Loucy (cell line): ENCODE results near the gene ESYT3.

Experiments used
- H2AFZ ChIP-seq: fragments of 200-600 bp; sonication (generic); 2 replicates; pipeline ENCODE4 v1.6.0; 2016; ENCODE audit warnings: antibody characterized with exemption, mild to moderate bottlenecking, low read length, moderate library complexity
- H3F3A ChIP-seq: fragments of 200-600 bp; 2 replicates; pipeline ENCODE4 v1.6.0; 2016; ENCODE audit warnings: antibody characterized with exemption, low read depth, mild to moderate bottlenecking
- H3K27me3 ChIP-seq: fragments of 200-600 bp; sonication (generic); 2 replicates; pipeline ENCODE4 v1.6.1; 2014; ENCODE audit warnings: low read length, mild to moderate bottlenecking; ENCODE audit not compliant: insufficient read depth, poor library complexity, severe bottlenecking
- H3K36me3 ChIP-seq: fragments of 200-600 bp; sonication (generic); 2 replicates; pipeline ENCODE4 v1.6.1; 2016; ENCODE audit warnings: low read length; ENCODE audit not compliant: insufficient read depth
- H3K4me1 ChIP-seq: fragments of 200-600 bp; sonication (generic); 2 replicates; pipeline ENCODE4 v1.5.1; 2014; ENCODE audit warnings: low read length, mild to moderate bottlenecking; ENCODE audit not compliant: insufficient read depth, poor library complexity, severe bottlenecking
- H3K4me2 ChIP-seq: fragments of 200-600 bp; sonication (generic); 2 replicates; pipeline ENCODE4 v1.6.0; 2014; ENCODE audit warnings: antibody characterized with exemption, low read length, low read depth, mild to moderate bottlenecking; ENCODE audit not compliant: poor library complexity, severe bottlenecking
- H3K4me3 ChIP-seq: fragments of 200-600 bp; sonication (generic); 2 replicates; pipeline ENCODE4 v1.5.1; 2014; ENCODE audit warnings: low read length, mild to moderate bottlenecking, mixed read lengths; ENCODE audit not compliant: poor library complexity, severe bottlenecking
- H3K79me2 ChIP-seq: fragments of 200-600 bp; sonication (generic); 2 replicates; pipeline ENCODE4 v1.6.1; 2014; ENCODE audit warnings: low read length; ENCODE audit not compliant: insufficient read depth
- H3K9ac ChIP-seq: fragments of 200-600 bp; sonication (generic); 2 replicates; pipeline ENCODE4 v1.6.0; 2014; ENCODE audit warnings: mild to moderate bottlenecking, low read depth, low read length, moderate library complexity; ENCODE audit not compliant: poor library complexity, severe bottlenecking
- H3K9me2 ChIP-seq: fragments of 200-600 bp; sonication (generic); replicated peaks from 2 replicates; pipeline ENCODE4 v1.6.1; 2016; ENCODE audit warnings: low read depth, low read length, mixed read lengths
- H3K9me3 ChIP-seq: fragments of 200-600 bp; sonication (generic); 2 replicates; pipeline ENCODE4 v1.6.1; 2014; ENCODE audit warnings: mild to moderate bottlenecking, antibody characterized with exemption, low read length, low read depth; ENCODE audit not compliant: insufficient read depth
- H4K20me1 ChIP-seq: fragments of 200-600 bp; sonication (generic); 2 replicates; pipeline ENCODE4 v1.6.0; 2014; ENCODE audit warnings: antibody characterized with exemption, low read length, mild to moderate bottlenecking; ENCODE audit not compliant: insufficient read depth, poor library complexity, severe bottlenecking
- EZH2phosphoT487 ChIP-seq: fragments of 200-600 bp; IDR thresholded peaks from 2 replicates; pipeline ENCODE4 v1.6.1; 2018; ENCODE audit warnings: antibody characterized with exemption, mild to moderate bottlenecking, moderate library complexity, borderline replicate concordance
- TF ChIP-seq, protein P1 (sequence below): fragments of 200-600 bp; sonication (generic); conservative IDR thresholded peaks from 2 replicates; pipeline ENCODE4 v1.5.1; 2014; ENCODE audit warnings: mild to moderate bottlenecking, antibody characterized with exemption, low read length

Gene ESYT3

DNA sequence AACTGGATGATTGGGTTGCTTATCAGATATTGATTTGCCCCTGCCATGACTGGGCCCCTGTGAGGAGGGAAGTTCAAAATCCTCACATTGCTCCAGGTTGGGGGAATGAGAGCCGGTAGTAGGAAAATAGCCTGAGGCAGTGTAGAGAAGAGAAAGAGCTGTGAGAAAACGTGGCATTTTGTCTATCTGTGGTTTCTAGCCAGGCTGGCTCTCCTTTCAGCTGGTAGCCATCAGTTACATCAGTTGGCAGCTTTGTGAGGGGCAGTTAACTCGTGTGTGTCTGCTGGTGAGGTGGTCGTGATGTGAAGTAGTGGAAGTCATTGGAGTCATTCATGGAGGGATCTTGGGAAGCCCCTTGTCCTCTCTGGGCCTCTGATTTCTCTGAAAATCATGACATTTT lies 5.2 kb downstream of the ESYT3 start:
- H2AFZ ChIP-seq = no peak overlapping the region
- no peaks in the 10 kb centered on the region for H3K4me1 ChIP-seq
- no peak overlapping the region for H3K4me3 ChIP-seq
- no peaks in the 10 kb centered on the region for H3K9me3 ChIP-seq
- H3F3A ChIP-seq = no peaks in the 10 kb centered on the region
- no peaks in the 10 kb centered on the region for H3K36me3 ChIP-seq
- no peak overlapping the region for H3K9ac ChIP-seq
- H3K9me2 ChIP-seq = no peaks in the 10 kb centered on the region
- H3K79me2 ChIP-seq = no peaks in the 10 kb centered on the region
- H3K4me2 ChIP-seq = no peak overlapping the region
- TF ChIP-seq, protein P1, sequence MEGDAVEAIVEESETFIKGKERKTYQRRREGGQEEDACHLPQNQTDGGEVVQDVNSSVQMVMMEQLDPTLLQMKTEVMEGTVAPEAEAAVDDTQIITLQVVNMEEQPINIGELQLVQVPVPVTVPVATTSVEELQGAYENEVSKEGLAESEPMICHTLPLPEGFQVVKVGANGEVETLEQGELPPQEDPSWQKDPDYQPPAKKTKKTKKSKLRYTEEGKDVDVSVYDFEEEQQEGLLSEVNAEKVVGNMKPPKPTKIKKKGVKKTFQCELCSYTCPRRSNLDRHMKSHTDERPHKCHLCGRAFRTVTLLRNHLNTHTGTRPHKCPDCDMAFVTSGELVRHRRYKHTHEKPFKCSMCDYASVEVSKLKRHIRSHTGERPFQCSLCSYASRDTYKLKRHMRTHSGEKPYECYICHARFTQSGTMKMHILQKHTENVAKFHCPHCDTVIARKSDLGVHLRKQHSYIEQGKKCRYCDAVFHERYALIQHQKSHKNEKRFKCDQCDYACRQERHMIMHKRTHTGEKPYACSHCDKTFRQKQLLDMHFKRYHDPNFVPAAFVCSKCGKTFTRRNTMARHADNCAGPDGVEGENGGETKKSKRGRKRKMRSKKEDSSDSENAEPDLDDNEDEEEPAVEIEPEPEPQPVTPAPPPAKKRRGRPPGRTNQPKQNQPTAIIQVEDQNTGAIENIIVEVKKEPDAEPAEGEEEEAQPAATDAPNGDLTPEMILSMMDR = no peak
- no peak for TF ChIP-seq EZH2phosphoT487
- no peaks in the 10 kb centered on the region for H4K20me1 ChIP-seq
- H3K27me3 ChIP-seq = no peaks in the 10 kb centered on the region

DNA sequence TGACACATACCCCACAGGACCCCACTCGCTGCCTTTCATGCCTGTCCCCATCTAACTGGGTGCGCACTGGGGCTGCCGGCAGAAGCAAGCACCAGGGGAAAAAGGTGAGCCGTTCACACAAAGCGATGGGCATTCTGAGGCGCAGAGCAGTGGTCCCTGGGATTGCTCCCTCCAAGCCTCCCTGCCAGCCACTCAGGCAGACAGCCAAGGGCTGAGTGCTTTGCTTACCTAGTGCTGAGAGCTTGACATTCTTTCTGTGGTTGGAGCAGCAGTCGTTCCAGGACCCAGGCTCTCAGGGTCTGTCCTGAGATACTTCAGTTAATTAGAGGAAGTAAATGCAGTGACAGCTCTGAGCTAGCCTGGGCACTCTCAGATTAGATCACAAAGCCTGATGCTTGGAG lies 5.7 kb downstream of the ESYT3 start:
- H3K79me2 ChIP-seq = no peaks in the 10 kb centered on the region
- no peaks in the 10 kb centered on the region for H4K20me1 ChIP-seq
- H3K9ac ChIP-seq = no peak overlapping the region
- H3K36me3 ChIP-seq = no peaks in the 10 kb centered on the region
- no peak overlapping the region for H2AFZ ChIP-seq
- TF ChIP-seq, protein P1 = no peak
- TF ChIP-seq EZH2phosphoT487 = no peak
- no peaks in the 10 kb centered on the region for H3F3A ChIP-seq
- H3K4me3 ChIP-seq = no peak overlapping the region
- H3K4me1 ChIP-seq = no peaks in the 10 kb centered on the region
- H3K4me2 ChIP-seq = no peak overlapping the region
- no peaks in the 10 kb centered on the region for H3K9me3 ChIP-seq
- no peaks in the 10 kb centered on the region for H3K27me3 ChIP-seq
- H3K9me2 ChIP-seq = no peaks in the 10 kb centered on the region

DNA sequence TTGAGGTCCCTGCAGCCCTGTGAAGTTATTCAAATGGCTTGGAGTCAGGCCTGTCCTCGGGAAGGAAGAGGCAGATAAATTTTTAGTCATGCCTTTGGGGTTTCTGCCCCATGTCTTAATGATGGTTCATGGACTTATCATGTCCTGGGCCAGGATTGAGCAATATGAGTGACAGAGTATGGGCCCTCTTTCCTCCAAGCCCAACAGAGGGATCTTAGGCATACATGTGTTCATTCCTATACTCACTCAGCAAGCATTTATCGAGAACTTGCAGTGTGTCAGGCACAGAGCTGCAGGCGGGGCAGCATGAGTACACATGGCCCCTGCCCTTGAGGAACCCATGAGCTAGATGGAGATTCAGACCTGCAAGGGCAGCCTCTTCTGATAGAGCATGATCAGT lies 6.2 kb downstream of the ESYT3 start:
- no peak overlapping the region for H2AFZ ChIP-seq
- TF ChIP-seq, protein P1 = no peak
- no peak for TF ChIP-seq EZH2phosphoT487
- no peaks in the 10 kb centered on the region for H3K4me1 ChIP-seq
- H3K79me2 ChIP-seq = no peaks in the 10 kb centered on the region
- no peaks in the 10 kb centered on the region for H3K27me3 ChIP-seq
- no peaks in the 10 kb centered on the region for H3K36me3 ChIP-seq
- no peaks in the 10 kb centered on the region for H3F3A ChIP-seq
- no peak overlapping the region for H3K4me2 ChIP-seq
- no peaks in the 10 kb centered on the region for H4K20me1 ChIP-seq
- no peak overlapping the region for H3K4me3 ChIP-seq
- no peaks in the 10 kb centered on the region for H3K9me2 ChIP-seq
- H3K9me3 ChIP-seq = no peaks in the 10 kb centered on the region
- no peak overlapping the region for H3K9ac ChIP-seq
